HepG2 (cell line): ENCODE results near the gene INTS1. TPM values are rescaled to one million over a fixed set of nuclear protein-coding genes. Genes with fewer than 3 reads are reported as not detected.
A peak's percentile ranks its signal among the peaks of the same experiment; 100 is the strongest.

Experiments used
- ATAC-seq: fragments of 200-7000 bp; cut with Tn5 transposase; 3 replicates; pipeline ENCODE4 v1.9.1; 2020; ENCODE audit warnings: mild to moderate bottlenecking, moderate library complexity
- BruUV-seq: library from RNA; stranded (reverse); fragments of 400-500 nt; replicated peaks from 2 replicates; lab custom pipeline; 2021; lab: Mats Ljungman, UMichigan
- CTCF ChIA-PET: fragments of 300-600 bp; formaldehyde crosslinking; extraction: SDS; loops from one replicate; lab custom pipeline; 2021; ENCODE audit warnings: low total read pairs, inconsistent platforms, low intra/inter-chr PET ratio; lab: Yijun Ruan, JAX
- POLR2A ChIA-PET: fragments of 350-600 bp; sonication (Branson Sonifier 250); formaldehyde crosslinking; loops from one replicate; lab custom pipeline; 2020; ENCODE audit warnings: antibody characterized with exemption, inconsistent platforms; lab: Yijun Ruan, JAX
- DNase-seq: peaks from one replicate; pipeline ENCODE4 v3.0.0-alpha.2; 2015; ENCODE audit warnings: low spot score
- FAIRE-seq: peaks from 3 replicates; lab custom pipeline; 2011; peaks lifted over from hg19 to GRCh38; lab: Jason Lieb, UNC
- H2AFZ ChIP-seq: one replicate; pipeline ENCODE4 v1.6.1; 2011; ENCODE audit warnings: low read length, inconsistent platforms
- H3K27ac ChIP-seq: fragments of 300-600 bp; 3 replicates; pipeline ENCODE4 v1.8.0; 2011; ENCODE audit warnings: mixed run types, mild to moderate bottlenecking, mixed read lengths, low read length, inconsistent platforms; ENCODE audit not compliant: insufficient read depth; ENCODE audit errors: extremely low read length
- H3K27me3 ChIP-seq, 2 experiments: fragments of 200-600 bp in 1 of 2; 2 replicates in 1 of 2; 3 replicates in 1 of 2; pipeline versions ENCODE4 v1.6.0 to v1.8.0; 2011; ENCODE audit warnings: low read length in 2 of 2, mild to moderate bottlenecking in 2 of 2, moderate library complexity in 2 of 2, inconsistent platforms in 1 of 2; ENCODE audit not compliant: insufficient read depth in 2 of 2, control insufficient read depth in 1 of 2
- H3K36me3 ChIP-seq, 2 experiments: fragments of 200-600 bp in 1 of 2; replicated peaks in 1 of 2; 2 replicates in 1 of 2; 3 replicates in 1 of 2; pipeline versions ENCODE4 v1.5.1 to v1.8.0; 2011; ENCODE audit warnings: low read length in 2 of 2, inconsistent platforms in 1 of 2; ENCODE audit not compliant: insufficient read depth in 2 of 2, control insufficient read depth in 1 of 2
- H3K4me1 ChIP-seq: 2 replicates; pipeline ENCODE4 v1.5.1; 2012; ENCODE audit warnings: low read length, inconsistent platforms; ENCODE audit not compliant: insufficient read depth
- H3K4me2 ChIP-seq: 2 replicates; pipeline ENCODE4 v1.6.0; 2011; ENCODE audit warnings: low read depth, low read length, inconsistent platforms
- H3K4me3 ChIP-seq, 3 experiments: fragments of 200-600 bp in 1 of 3; sonication (generic), shearing (Covaris generic) in 1 of 3; replicated peaks in 1 of 3; 2 replicates each; pipeline ENCODE4 v1.5.1; 2011 to 2016; ENCODE audit warnings: low read length in 3 of 3, inconsistent platforms in 2 of 3, low read depth in 2 of 3, mild to moderate bottlenecking in 2 of 3, control low read depth in 1 of 3, mixed read lengths in 1 of 3; ENCODE audit not compliant: insufficient read depth in 1 of 3
- H3K79me2 ChIP-seq: one replicate; pipeline ENCODE4 v1.6.1; 2011; ENCODE audit warnings: low read length, inconsistent platforms; ENCODE audit not compliant: insufficient read depth
- H3K9ac ChIP-seq: 2 replicates; pipeline ENCODE4 v1.6.0; 2011; ENCODE audit warnings: mild to moderate bottlenecking, low read depth, low read length, inconsistent platforms; ENCODE audit not compliant: insufficient read depth
- H3K9me3 ChIP-seq: 2 replicates; pipeline ENCODE4 v1.5.1; 2012; ENCODE audit warnings: mild to moderate bottlenecking, low read length
- H4K20me1 ChIP-seq: 2 replicates; pipeline ENCODE4 v1.6.0; 2011; ENCODE audit warnings: inconsistent platforms, mild to moderate bottlenecking, low read length, moderate library complexity; ENCODE audit not compliant: insufficient read depth
- AGO2 ChIP-seq: fragments of 200-400 bp; formaldehyde crosslinking; optimal IDR thresholded peaks from 2 replicates; pipeline ENCODE3; 2017; ENCODE audit warnings: mild to moderate bottlenecking, low read depth, low read length, moderate library complexity
- FOSL1 ChIP-seq: sonication (generic); formaldehyde crosslinking; IDR thresholded peaks from 2 replicates; pipeline ENCODE4 v1.9.0; 2021; ENCODE audit warnings: missing genetic modification reagents, borderline replicate concordance
- MED8 ChIP-seq: sonication (generic); formaldehyde crosslinking; IDR thresholded peaks from 2 replicates; pipeline ENCODE4 v1.8.1; 2023; ENCODE audit warnings: mild to moderate bottlenecking, missing genetic modification reagents; ENCODE audit not compliant: insufficient replicate concordance
- SATB2 ChIP-seq: sonication (generic); formaldehyde crosslinking; IDR thresholded peaks from 2 replicates; pipeline ENCODE4 v1.5.0; 2020; ENCODE audit warnings: missing genetic modification reagents
- SUZ12 ChIP-seq: fragments of 150-350 bp; IDR thresholded peaks from 2 replicates; pipeline ENCODE4 v1.6.1; 2014; ENCODE audit warnings: low read depth, low read length
- ZBTB33 ChIP-seq: sonication (generic); formaldehyde crosslinking; IDR thresholded peaks from 2 replicates; pipeline ENCODE4 v1.4.0; 2020; ENCODE audit warnings: missing genetic modification reagents
- ZNF251 ChIP-seq: sonication (generic); formaldehyde crosslinking; IDR thresholded peaks from 2 replicates; pipeline ENCODE4 v1.9.0; 2021; ENCODE audit warnings: mild to moderate bottlenecking, missing genetic modification reagents
- ZNF296 ChIP-seq: sonication (generic); formaldehyde crosslinking; conservative IDR thresholded peaks from 2 replicates; pipeline ENCODE4 v1.5.0; 2020; ENCODE audit warnings: mild to moderate bottlenecking, missing genetic modification reagents
- ZNF343 ChIP-seq: sonication (generic); formaldehyde crosslinking; IDR thresholded peaks from 2 replicates; pipeline ENCODE4 v1.4.0; 2020; ENCODE audit warnings: mild to moderate bottlenecking, missing genetic modification reagents
- WGBS: methylation state at CpG from one replicate; pipeline ENCODE4 v1.1.6; 2017; ENCODE audit warnings: low lambda C conversion rate; 5-methylcytosine and 5-hydroxymethylcytosine counted together
- in situ Hi-C: cut with HindIII; loops from 2 replicates; pipeline ENCODE4 v1.10.0; 2017; ENCODE audit warnings: low pct_unique_long_range_greater_than_20kb; ENCODE audit not compliant: extremely low pct_ligation_motif_present
- intact Hi-C: fragments of 100-400 bp; cut with micrococcal nuclease; formaldehyde crosslinking; loops from one replicate; pipeline ENCODE4 v1.10.0; 2022; ENCODE audit not compliant: unreplicated experiment
- polyA plus RNA-seq, 8 experiments: library from polyadenylated mRNA; depleted of rRNA in 3 of 8; stranded (reverse) in 7 of 8; unstranded in 1 of 8; fragments of >200 nt; fragmentation: Illumina TruSeq in 4 of 8; extraction: Trizol in 4 of 8; gene quantifications; 2 replicates each; pipeline versions ENCODE4 v1.2.1 to v1.2.3, GENCODE V29; 2011 to 2016; ENCODE audit warnings: low read depth in 4 of 8, missing spikeins in 1 of 8, mixed read lengths in 1 of 8; ENCODE audit not compliant: insufficient read depth in 1 of 8
- total RNA-seq, 5 experiments: library from RNA; depleted of rRNA; stranded (reverse); fragments of >200 nt; fragmentation: Illumina TruSeq; extraction: Trizol; gene quantifications; 2 replicates each; pipeline ENCODE4 v1.2.3, GENCODE V29; 2016; ENCODE audit warnings: low read depth in 1 of 5
- TF ChIP-seq, protein P1 (sequence below): sonication (generic); formaldehyde crosslinking; IDR thresholded peaks from 2 replicates; pipeline ENCODE4 v1.8.1; 2023; ENCODE audit warnings: mild to moderate bottlenecking, missing genetic modification reagents

The INTS1 gene
- total and polyA plus RNA-seq, 2 of the 13 experiments (the other 11 are each of a cell fraction or from before 2014, with no cell fraction given): 13.7 to 29.0 TPM

DNA sequence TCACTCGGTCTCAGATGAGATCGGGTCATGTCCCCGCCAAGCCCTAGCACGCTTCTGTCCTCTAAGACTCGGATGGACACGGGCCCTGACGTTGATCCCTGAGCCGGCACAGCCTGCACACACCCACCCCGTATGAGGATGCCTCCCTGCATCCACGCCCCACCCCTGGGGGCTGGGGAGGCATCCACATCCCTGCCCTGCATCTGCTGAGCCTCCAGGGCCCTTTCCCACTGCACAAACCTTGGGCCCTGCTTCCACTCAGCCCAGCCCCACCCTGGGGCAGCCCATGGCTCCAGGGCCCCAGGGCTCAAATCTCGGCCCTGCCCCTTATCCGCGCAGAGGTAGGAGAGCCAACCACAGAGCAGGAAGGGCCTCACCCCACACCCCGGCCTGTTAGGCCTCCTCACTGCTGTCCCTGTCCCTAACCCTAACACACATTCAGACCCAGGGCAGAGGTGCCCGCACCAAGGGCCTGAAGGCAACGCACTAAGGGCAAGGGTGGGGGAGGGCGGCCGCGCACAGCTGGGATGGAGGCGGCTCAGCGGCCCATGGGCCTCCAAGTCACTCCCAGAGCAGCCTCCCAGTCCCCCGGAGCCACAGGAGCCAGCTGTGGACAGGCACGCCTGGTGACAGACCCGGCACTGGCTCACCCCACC is 35.4 kb downstream of the INTS1 start (continued):
- TF ChIP-seq MED8 (CRISPR knock-in tag): no peak
- TF ChIP-seq, protein P1, sequence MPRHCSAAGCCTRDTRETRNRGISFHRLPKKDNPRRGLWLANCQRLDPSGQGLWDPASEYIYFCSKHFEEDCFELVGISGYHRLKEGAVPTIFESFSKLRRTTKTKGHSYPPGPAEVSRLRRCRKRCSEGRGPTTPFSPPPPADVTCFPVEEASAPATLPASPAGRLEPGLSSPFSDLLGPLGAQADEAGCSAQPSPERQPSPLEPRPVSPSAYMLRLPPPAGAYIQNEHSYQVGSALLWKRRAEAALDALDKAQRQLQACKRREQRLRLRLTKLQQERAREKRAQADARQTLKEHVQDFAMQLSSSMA: no peak
- TF ChIP-seq, all 625 proteins: peak for 0

DNA sequence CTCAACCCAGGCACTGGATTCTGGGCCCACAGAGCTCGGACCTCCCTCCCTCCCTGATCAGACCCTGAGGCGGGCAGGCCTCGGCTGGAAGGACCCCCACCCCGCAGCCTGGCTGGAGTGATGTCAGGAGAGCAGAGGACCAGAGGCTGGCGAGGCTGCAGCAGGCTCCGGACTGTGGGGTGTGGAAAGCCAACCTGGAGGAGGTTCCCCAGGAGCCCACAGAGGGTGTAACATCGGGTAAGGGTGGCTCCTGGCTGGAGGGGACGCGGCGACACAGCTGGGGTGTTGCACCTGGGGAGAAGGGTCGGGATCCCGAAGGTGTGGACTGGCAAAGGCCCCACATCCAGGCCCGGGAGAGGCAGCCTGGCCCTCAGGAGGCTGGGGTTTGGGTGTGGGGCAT is 36.0 kb downstream of the INTS1 start:
- no peak for FAIRE-seq
- ATAC-seq: no peak
- H3K4me3 ChIP-seq: no peak overlapping the region
- WGBS: 93% methylated on average over 12 of the region's 13 CpGs
- no peak overlapping the region for H2AFZ ChIP-seq
- in situ Hi-C loops (loop anchor here (5.0 kb wide), 1 partner anchor 36 kb away; no protein-coding TSS in a partner anchor), intact Hi-C loops (no loop called here)
- H3K79me2 ChIP-seq: no peaks in the 10 kb centered on the region
- H3K9me3 ChIP-seq: no peaks in the 10 kb centered on the region
- H3K4me1 ChIP-seq: peaks cover 28% of the 10 kb centered on the region
- ChIA-PET POLR2A (no interaction called here), CTCF (no interaction called here)
- no peak for DNase-seq
- no peaks in the 10 kb centered on the region for H4K20me1 ChIP-seq
- no TSS peak for BruUV-seq
- no peak overlapping the region for H3K27ac ChIP-seq
- H3K9ac ChIP-seq: no peak overlapping the region
- peaks cover 5 to 9% of the 10 kb centered on the region in 2 experiments; a peak in 3 of 5 replicates for H3K36me3 ChIP-seq
- H3K27me3 ChIP-seq: no peaks in the 10 kb centered on the region
- no peak for TF ChIP-seq SUZ12
- no peak for TF ChIP-seq ZNF343 (CRISPR knock-in tag)
- no peak for TF ChIP-seq ZNF296 (CRISPR knock-in tag)
- TF ChIP-seq FOSL1 (CRISPR knock-in tag): no peak
- no peak for TF ChIP-seq ZNF251 (CRISPR knock-in tag)
- TF ChIP-seq SATB2 (CRISPR knock-in tag): no peak
- peak; percentile 79 for TF ChIP-seq AGO2
- no peak for TF ChIP-seq ZBTB33 (CRISPR knock-in tag)
- H3K4me2 ChIP-seq: no peak overlapping the region
